Adrenal gland (tissue), 5 donors: ENCODE data around the gene SAA2.

Experiments
- CTCF ChIP-seq, 6 experiments: fragments of 450-650 bp in 4 of 6; fragments of 200-600 bp in 2 of 6; sonication (generic) in 1 of 6; IDR thresholded peaks; 1 replicate in 5 of 6; 2 replicates in 1 of 6; pipeline versions ENCODE4 v1.5.1 to v1.8.0; 2016 to 2021; ENCODE audit warnings: antibody characterized with exemption in 6 of 6, mild to moderate bottlenecking in 2 of 6, moderate library complexity in 1 of 6
- POLR2A ChIP-seq, 2 donors: fragments of 450-650 bp; IDR thresholded peaks; one replicate each; pipeline ENCODE4 v1.6.1; 2017; ENCODE audit warnings: antibody characterized with exemption in 2 of 2, mild to moderate bottlenecking in 2 of 2, moderate library complexity in 1 of 2
- donor health status: DM: no; HTN: no; CAD: no.

- TF ChIP-seq CTCF (IDR thresholded peaks at IDR 0.05) (no peak), POLR2A (IDR thresholded peaks at IDR 0.05) (no peak)
These were observed 22.6 kb downstream of the SAA2 start for GRCh38 chr11:18225913-18226312.
